SH-SY5Y (cell line): Measurements from ENCODE around the gene GSTM4.

Experiments
- GATA2 ChIP-seq: IDR thresholded peaks from 2 replicates; pipeline ENCODE4 v1.6.1; 2011; ENCODE audit warnings: mild to moderate bottlenecking, low read depth, low read length
- GATA3 ChIP-seq: IDR thresholded peaks from 2 replicates; pipeline ENCODE4 v1.6.1; 2011; ENCODE audit warnings: low read depth, mild to moderate bottlenecking, low read length, moderate library complexity

The GSTM4 gene

GRCh38 chr1:109640285-109640865 is 15.5 kb upstream of the GSTM4 start:
- TF ChIP-seq GATA2 (peak; percentile 93), GATA3 (peak; percentile 83)

- no peak for TF ChIP-seq GATA2
- TF ChIP-seq GATA3 = no peak
Observed at GRCh38 chr1:109641078-109641740, 14.7 kb upstream of the GSTM4 start.

GRCh38 chr1:109641861-109642260 is 14.0 kb upstream of the GSTM4 start:
- no peak for TF ChIP-seq GATA2
- TF ChIP-seq GATA3 = no peak

GRCh38 chr1:109642626-109643025 is 13.3 kb upstream of the GSTM4 start:
- TF ChIP-seq GATA2 = no peak
- TF ChIP-seq GATA3 = no peak

- TF ChIP-seq GATA3 = no peak
- no peak for TF ChIP-seq GATA2
Observed at GRCh38 chr1:109643385-109644230, 12.3 kb upstream of the GSTM4 start.

- TF ChIP-seq GATA2 (no peak), GATA3 (no peak)
Observed at GRCh38 chr1:109644670-109645069, 11.2 kb upstream of the GSTM4 start.

- TF ChIP-seq GATA3 (no peak), GATA2 (no peak)
Observed at GRCh38 chr1:109649491-109649914, 6.4 kb upstream of the GSTM4 start.

- TF ChIP-seq GATA2 (no peak), GATA3 (no peak)
Observed at GRCh38 chr1:109650609-109651008, 5.3 kb upstream of the GSTM4 start.

- TF ChIP-seq GATA2 = no peak
- TF ChIP-seq GATA3 = no peak
Observed at GRCh38 chr1:109652402-109652801, 3.5 kb upstream of the GSTM4 start.

GRCh38 chr1:109653306-109653705 is 2.6 kb upstream of the GSTM4 start:
- no peak for TF ChIP-seq GATA2
- TF ChIP-seq GATA3 = no peak

GRCh38 chr1:109654519-109654918 is 1.4 kb upstream of the GSTM4 start:
- TF ChIP-seq GATA2 (no peak), GATA3 (no peak)

GRCh38 chr1:109657395-109657794 is 1.5 kb downstream of the GSTM4 start:
- TF ChIP-seq GATA2 (no peak), GATA3 (no peak)

GRCh38 chr1:109657970-109658369 is 2.1 kb downstream of the GSTM4 start:
- TF ChIP-seq GATA2 (no peak), GATA3 (no peak)

GRCh38 chr1:109658533-109659042 is 2.7 kb downstream of the GSTM4 start:
- TF ChIP-seq GATA2 = no peak
- TF ChIP-seq GATA3 = no peak
